ENCODE measurements around the gene SH2B2.

- no peak for TF ChIP-seq EZH2 (IDR thresholded peaks at IDR 0.05)
- TF ChIP-seq POLR2AphosphoS5 (IDR thresholded peaks at IDR 0.05; ENCODE audit: borderline replicate concordance, low read depth, low read length): no peak
Observed at GRCh38 chr7:102264367-102264891, 22.2 kb upstream of the SH2B2 start.

Measured in SK-N-MC (cell line).